CD14-positive monocyte (primary cell): ENCODE measurements around the gene DSCAML1. TPM values are rescaled to one million over a fixed set of nuclear protein-coding genes. Genes with fewer than 3 reads are reported as not detected.

Source experiments
- DNase-seq, 3 donors: peaks; one replicate each; pipeline ENCODE4 v3.0.0-alpha.2; 2011 to 2022
- H2AFZ ChIP-seq: 2 replicates; pipeline ENCODE4 v1.6.0; 2012; ENCODE audit warnings: mild to moderate bottlenecking, low read depth, low read length, inconsistent platforms; ENCODE audit not compliant: insufficient read depth, poor library complexity, severe bottlenecking
- H3K27ac ChIP-seq, 2 donors: 1 replicate in 1 of 2; 2 replicates in 1 of 2; pipeline ENCODE4 v1.5.1; 2012 to 2013; ENCODE audit warnings: low read length in 2 of 2, control low read depth in 1 of 2, inconsistent platforms in 1 of 2, low read depth in 1 of 2, mild to moderate bottlenecking in 1 of 2
- H3K27me3 ChIP-seq, 2 donors: one replicate each; pipeline versions ENCODE4 v1.6.0 to v1.6.1; 2011 to 2013; ENCODE audit warnings: low read length in 2 of 2; ENCODE audit not compliant: control insufficient read depth in 2 of 2, insufficient read depth in 2 of 2
- H3K36me3 ChIP-seq, 2 donors: replicated peaks in 1 of 2; 1 replicate in 1 of 2; 2 replicates in 1 of 2; pipeline versions ENCODE4 v1.5.1 to v1.6.1; 2012 to 2013; ENCODE audit warnings: low read length in 2 of 2, control low read depth in 1 of 2, inconsistent platforms in 1 of 2, mild to moderate bottlenecking in 1 of 2; ENCODE audit not compliant: insufficient read depth in 2 of 2, control insufficient read depth in 1 of 2
- H3K4me1 ChIP-seq, 2 donors: 1 replicate in 1 of 2; 2 replicates in 1 of 2; pipeline versions ENCODE4 v1.5.1 to v1.6.1; 2012 to 2013; ENCODE audit warnings: low read length in 2 of 2, control low read depth in 1 of 2, inconsistent platforms in 1 of 2, mild to moderate bottlenecking in 1 of 2, moderate library complexity in 1 of 2; ENCODE audit not compliant: insufficient read depth in 2 of 2, control insufficient read depth in 1 of 2
- H3K4me2 ChIP-seq: replicated peaks from 2 replicates; pipeline ENCODE3; 2012; ENCODE audit warnings: low read length, moderate library complexity, mild to moderate bottlenecking; ENCODE audit not compliant: poor library complexity, severe bottlenecking; ENCODE audit errors: extremely low read depth
- H3K4me3 ChIP-seq, 3 experiments: fragments of 200-600 bp in 1 of 3; sonication (generic) in 1 of 3; replicated peaks in 1 of 3; 1 replicate in 2 of 3; 2 replicates in 1 of 3; pipeline ENCODE4 v1.5.1; 2011 to 2013; ENCODE audit warnings: low read length in 3 of 3, mild to moderate bottlenecking in 3 of 3, control low read depth in 2 of 3, low read depth in 2 of 3, inconsistent platforms in 1 of 3, moderate library complexity in 1 of 3
- H3K79me2 ChIP-seq: 2 replicates; pipeline ENCODE4 v1.6.0; 2012; ENCODE audit warnings: mild to moderate bottlenecking, control low read depth, inconsistent platforms, low read length, moderate library complexity; ENCODE audit not compliant: insufficient read depth
- H3K9ac ChIP-seq: 2 replicates; pipeline ENCODE4 v1.6.0; 2017; ENCODE audit warnings: low read length, mild to moderate bottlenecking; ENCODE audit not compliant: insufficient read depth, poor library complexity, severe bottlenecking
- H3K9me3 ChIP-seq, 2 donors: replicated peaks in 1 of 2; 1 replicate in 1 of 2; 2 replicates in 1 of 2; pipeline versions ENCODE4 v1.5.1 to v1.6.1; 2012 to 2013; ENCODE audit warnings: low read length in 2 of 2, control low read depth in 1 of 2; ENCODE audit not compliant: control insufficient read depth in 1 of 2, insufficient read depth in 1 of 2
- H4K20me1 ChIP-seq: 2 replicates; pipeline ENCODE4 v1.6.0; 2012; ENCODE audit warnings: mild to moderate bottlenecking, low read length, control low read depth, moderate library complexity; ENCODE audit not compliant: insufficient read depth
- H3K27ac Mint-ChIP-seq, 7 donors: one replicate each; pipeline ENCODE4 v1.8.0; 2020; ENCODE audit warnings: mild to moderate bottlenecking in 7 of 7, mixed read lengths in 7 of 7, moderate library complexity in 6 of 7, inconsistent platforms in 2 of 7
- H3K27me3 Mint-ChIP-seq, 3 donors: one replicate each; pipeline ENCODE4 v1.8.0; 2021 to 2022; ENCODE audit warnings: low read depth in 3 of 3, mild to moderate bottlenecking in 3 of 3, mixed read lengths in 3 of 3, moderate library complexity in 3 of 3, inconsistent platforms in 1 of 3
- H3K36me3 Mint-ChIP-seq, 2 donors: one replicate each; pipeline ENCODE4 v1.8.0; 2020; ENCODE audit warnings: mixed read lengths in 2 of 2, inconsistent platforms in 1 of 2, mild to moderate bottlenecking in 1 of 2
- H3K4me1 Mint-ChIP-seq: one replicate; pipeline ENCODE4 v1.8.0; 2020; ENCODE audit warnings: mild to moderate bottlenecking, mixed read lengths
- H3K4me3 Mint-ChIP-seq, 2 donors: one replicate each; pipeline ENCODE4 v1.8.0; 2020; ENCODE audit warnings: mild to moderate bottlenecking in 2 of 2, mixed read lengths in 2 of 2, moderate library complexity in 1 of 2
- H3K9me3 Mint-ChIP-seq, 7 donors: one replicate each; pipeline ENCODE4 v1.8.0; 2020 to 2022; ENCODE audit warnings: mixed read lengths in 7 of 7, mild to moderate bottlenecking in 6 of 7, moderate library complexity in 6 of 7, inconsistent platforms in 2 of 7
- CTCF ChIP-seq: fragments of 200-600 bp; IDR thresholded peaks from one replicate; pipeline ENCODE4 v1.8.0; 2022; ENCODE audit warnings: antibody characterized with exemption, mild to moderate bottlenecking
- WGBS: methylation state at CpG from one replicate; pipeline ENCODE4 v1.1.5; 2013; ENCODE audit warnings: missing lambda C conversion rate; ENCODE audit not compliant: insufficient coverage; 5-methylcytosine and 5-hydroxymethylcytosine counted together
- intact Hi-C, 2 donors: fragments of 100-400 bp; cut with micrococcal nuclease; formaldehyde crosslinking; loops; one replicate each; pipeline versions ENCODE4 v1.15.0 to v1.15.1; 2023
- polyA plus RNA-seq, 3 donors: library from polyadenylated mRNA; depleted of rRNA in 1 of 3; unstranded in 2 of 3; stranded (reverse) in 1 of 3; fragments of 300-500 nt in 2 of 3; fragments of >200 nt in 1 of 3; fragmentation: Illumina TruSeq in 2 of 3; gene quantifications; 1 replicate in 2 of 3; 2 replicates in 1 of 3; pipeline ENCODE4 v1.2.3, GENCODE V29; 2012 to 2021

Gene DSCAML1
- polyA plus RNA-seq, 3 donors: not detected

- H3K9me3 Mint-ChIP-seq: no peaks in the 10 kb centered on the region
- H4K20me1 ChIP-seq: no peaks in the 10 kb centered on the region
- no peaks in the 10 kb centered on the region for H3K27me3 ChIP-seq
- no peaks in the 10 kb centered on the region for H3K9me3 ChIP-seq
- no peak for TF ChIP-seq CTCF
- no peak overlapping the region for H3K27ac Mint-ChIP-seq
- H3K4me3 Mint-ChIP-seq: no peak overlapping the region
- H3K36me3 Mint-ChIP-seq: no peaks in the 10 kb centered on the region
- H3K4me2 ChIP-seq: no peak overlapping the region
- DNase-seq: no peak
- peaks cover 0 to 9% (median 4%) of the 10 kb centered on the region in 3 donors for H3K27me3 Mint-ChIP-seq
- H3K27ac ChIP-seq: no peak overlapping the region
- H3K36me3 ChIP-seq: no peaks in the 10 kb centered on the region
- no peak overlapping the region for H3K4me3 ChIP-seq
- no peak overlapping the region for H2AFZ ChIP-seq
- no peak overlapping the region for H3K9ac ChIP-seq
- no peaks in the 10 kb centered on the region for H3K79me2 ChIP-seq
- H3K4me1 ChIP-seq: no peaks in the 10 kb centered on the region
- intact Hi-C loops: no loop called here
- 91% methylated on average over 5 of the region's 8 CpGs for WGBS
- no peaks in the 10 kb centered on the region for H3K4me1 Mint-ChIP-seq
Observed at GRCh38 chr11:117585631-117586030, 211.4 kb downstream of the DSCAML1 start.

GRCh38 chr11:117584056-117584830 lies 212.8 kb downstream of the DSCAML1 start:
- no peaks in the 10 kb centered on the region for H4K20me1 ChIP-seq
- no peak overlapping the region for H3K9ac ChIP-seq
- TF ChIP-seq CTCF: no peak
- H3K4me1 ChIP-seq: no peaks in the 10 kb centered on the region
- no peak overlapping the region for H3K27ac ChIP-seq
- DNase-seq: no peak
- H3K27me3 ChIP-seq: peaks cover 0 to 3% of the 10 kb centered on the region in 2 donors
- H3K4me2 ChIP-seq: no peak overlapping the region
- H3K36me3 Mint-ChIP-seq: no peaks in the 10 kb centered on the region
- H3K36me3 ChIP-seq: no peaks in the 10 kb centered on the region
- intact Hi-C loops: no loop called here
- no peaks in the 10 kb centered on the region for H3K4me1 Mint-ChIP-seq
- H3K9me3 ChIP-seq: no peaks in the 10 kb centered on the region
- 85% methylated on average over 8 of the region's 9 CpGs for WGBS
- H2AFZ ChIP-seq: no peak overlapping the region
- H3K4me3 ChIP-seq: no peak overlapping the region
- peaks cover 0 to 9% (median 2%) of the 10 kb centered on the region in 3 donors for H3K27me3 Mint-ChIP-seq
- H3K27ac Mint-ChIP-seq: no peak overlapping the region
- H3K9me3 Mint-ChIP-seq: no peaks in the 10 kb centered on the region
- no peak overlapping the region for H3K4me3 Mint-ChIP-seq
- no peaks in the 10 kb centered on the region for H3K79me2 ChIP-seq
